Spleen (tissue), 11 donors: ENCODE results near the gene DLX2. TPM values are rescaled to one million over a fixed set of nuclear protein-coding genes. Genes with fewer than 3 reads are reported as not detected.
"Not testable (repeated sequence)": the region's sequence is repeated elsewhere in the genome, so short reads cannot be mapped to it uniquely, and the experiment has no call there.

Experiments used
- DNase-seq: peaks from one replicate; pipeline ENCODE4 v3.0.0-alpha.2; 2020
- H3K27ac ChIP-seq, 8 donors: fragments of 200-600 bp; sonication (generic) in 7 of 8; 1 replicate in 4 of 8; 2 replicates in 4 of 8; pipeline versions ENCODE4 v1.5.0 to v1.8.0; 2016 to 2021; ENCODE audit warnings: inconsistent platforms in 4 of 8, mild to moderate bottlenecking in 4 of 8, moderate library complexity in 1 of 8
- H3K27me3 ChIP-seq, 7 donors: fragments of 200-600 bp; sonication (generic) in 6 of 7; replicated peaks in 1 of 7; 1 replicate in 4 of 7; 2 replicates in 3 of 7; pipeline versions ENCODE4 v1.5.0 to v1.8.0; 2016 to 2021; ENCODE audit warnings: inconsistent platforms in 3 of 7, mild to moderate bottlenecking in 1 of 7
- H3K36me3 ChIP-seq, 6 donors: fragments of 200-600 bp; sonication (generic) in 5 of 6; 1 replicate in 4 of 6; 2 replicates in 2 of 6; pipeline versions ENCODE4 v1.5.0 to v1.8.0; 2016 to 2021; ENCODE audit warnings: inconsistent platforms in 2 of 6
- H3K4me1 ChIP-seq, 6 donors: fragments of 200-600 bp; sonication (generic) in 5 of 6; 1 replicate in 3 of 6; 2 replicates in 3 of 6; pipeline versions ENCODE4 v1.5.0 to v1.8.0; 2016 to 2021; ENCODE audit warnings: inconsistent platforms in 3 of 6
- H3K4me3 ChIP-seq, 8 donors: fragments of 200-600 bp; sonication (generic) in 7 of 8; 1 replicate in 4 of 8; 2 replicates in 4 of 8; pipeline versions ENCODE4 v1.5.0 to v1.8.0; 2016 to 2021; ENCODE audit warnings: inconsistent platforms in 4 of 8, mild to moderate bottlenecking in 4 of 8, moderate library complexity in 2 of 8
- H3K9me3 ChIP-seq, 8 donors: fragments of 200-600 bp; sonication (generic) in 7 of 8; 1 replicate in 4 of 8; 2 replicates in 4 of 8; pipeline versions ENCODE4 v1.5.0 to v1.8.0; 2016 to 2021; ENCODE audit warnings: inconsistent platforms in 4 of 8
- POLR2A ChIP-seq, 3 donors: fragments of 450-650 bp; IDR thresholded peaks; one replicate each; pipeline ENCODE4 v1.5.1; 2017; ENCODE audit warnings: antibody characterized with exemption in 3 of 3, mild to moderate bottlenecking in 1 of 3
- POLR2AphosphoS5 ChIP-seq, 3 donors: sonication (generic); formaldehyde crosslinking; IDR thresholded peaks; one replicate each; pipeline ENCODE4 v1.5.1; 2017; ENCODE audit warnings: antibody characterized with exemption in 3 of 3
- WGBS, 5 donors: extraction: QIAGEN DNeasy Blood & Tissue Kit in 3 of 5; methylation state at CpG; one replicate each; pipeline versions ENCODE4 v1.1.5 to v1.1.7; 2013 to 2018; 5-methylcytosine and 5-hydroxymethylcytosine counted together
- intact Hi-C: fragments of 100-400 bp; cut with DNase I; formaldehyde crosslinking; loops from one replicate; pipeline ENCODE4 v1.15.0; 2023; ENCODE audit warnings: low total_unique reads
- polyA plus RNA-seq, 3 donors: library from polyadenylated mRNA; stranded (reverse); fragments of 200-250 nt; gene quantifications; one replicate each; pipeline ENCODE4 v1.2.1, GENCODE V29; 2013
- total RNA-seq, 7 donors: library from RNA; depleted of rRNA in 3 of 7; stranded (reverse); fragments of >200 nt in 3 of 7; fragmentation: NEBNext Ultra II Directional in 4 of 7; extraction: Animal tissue kit (Norgen Biotek cat#: 25700) in 4 of 7; gene quantifications; one replicate each; pipeline versions ENCODE4 v1.1.0 to v1.2.1, GENCODE V29; 2016 to 2021
- TF ChIP-seq, protein P1 (sequence below), 11 experiments: fragments of 200-600 bp in 7 of 11; fragments of 450-650 bp in 4 of 11; sonication (generic) in 4 of 11; IDR thresholded peaks in 8 of 11; conservative IDR thresholded peaks in 3 of 11; 1 replicate in 7 of 11; 2 replicates in 4 of 11; pipeline versions ENCODE4 v1.4.0 to v1.8.0; 2016 to 2021; ENCODE audit warnings: antibody characterized with exemption in 11 of 11, inconsistent platforms in 4 of 11, mild to moderate bottlenecking in 1 of 11
- donor health status: healthy with polysubstance abuse.
- donor health status: DM: no; HTN: no; CAD: no; lungs with moderate emphysema.
- donor health status: DM: no; HTN: no; CAD: no.
- donor health status: Bipolar disorder and iron deficiency.
- donor health status: healthy.
- donor health status: DM: no; HTN: no; CAD: no.
- donor health status: DM: yes; HTN: yes; CAD: no.

The DLX2 gene
- total and polyA plus RNA-seq, 10 donors = 0.06 TPM; not detected in 9

DNA sequence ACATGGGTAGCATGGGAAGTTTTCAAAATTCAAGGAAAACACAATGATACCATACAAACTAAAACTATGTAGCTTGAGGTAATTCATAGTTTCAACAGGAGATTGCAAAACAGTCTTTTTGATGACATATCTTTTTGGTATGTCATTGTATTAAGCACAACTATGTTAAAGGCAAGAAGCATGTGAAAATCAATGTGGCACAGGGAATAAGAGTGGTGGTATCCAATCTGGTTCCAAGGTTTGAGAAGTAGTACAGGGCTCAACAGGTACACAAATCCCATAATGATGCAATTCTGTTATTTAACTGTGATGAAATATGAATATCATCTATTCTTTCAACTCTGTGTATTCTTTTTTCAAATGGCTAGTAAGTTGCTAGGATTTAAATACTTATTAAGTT is 16.4 kb upstream of the DLX2 start:
- Histone ChIP-seq H3K4me1 (no peaks in the 10 kb centered on the region), H3K9me3 (no peaks in the 10 kb centered on the region), H3K36me3 (no peaks in the 10 kb centered on the region), H3K27ac (no peak overlapping the region), H3K27me3 (peaks cover 0 to 20% (median 0%) of the 10 kb centered on the region in 7 donors), H3K4me3 (no peak overlapping the region)
- DNase-seq = no peak
- TF ChIP-seq POLR2A (IDR thresholded peaks at IDR 0.05) (no peak), POLR2AphosphoS5 (IDR thresholded peaks at IDR 0.05) (no peak)
- TF ChIP-seq, protein P1, sequence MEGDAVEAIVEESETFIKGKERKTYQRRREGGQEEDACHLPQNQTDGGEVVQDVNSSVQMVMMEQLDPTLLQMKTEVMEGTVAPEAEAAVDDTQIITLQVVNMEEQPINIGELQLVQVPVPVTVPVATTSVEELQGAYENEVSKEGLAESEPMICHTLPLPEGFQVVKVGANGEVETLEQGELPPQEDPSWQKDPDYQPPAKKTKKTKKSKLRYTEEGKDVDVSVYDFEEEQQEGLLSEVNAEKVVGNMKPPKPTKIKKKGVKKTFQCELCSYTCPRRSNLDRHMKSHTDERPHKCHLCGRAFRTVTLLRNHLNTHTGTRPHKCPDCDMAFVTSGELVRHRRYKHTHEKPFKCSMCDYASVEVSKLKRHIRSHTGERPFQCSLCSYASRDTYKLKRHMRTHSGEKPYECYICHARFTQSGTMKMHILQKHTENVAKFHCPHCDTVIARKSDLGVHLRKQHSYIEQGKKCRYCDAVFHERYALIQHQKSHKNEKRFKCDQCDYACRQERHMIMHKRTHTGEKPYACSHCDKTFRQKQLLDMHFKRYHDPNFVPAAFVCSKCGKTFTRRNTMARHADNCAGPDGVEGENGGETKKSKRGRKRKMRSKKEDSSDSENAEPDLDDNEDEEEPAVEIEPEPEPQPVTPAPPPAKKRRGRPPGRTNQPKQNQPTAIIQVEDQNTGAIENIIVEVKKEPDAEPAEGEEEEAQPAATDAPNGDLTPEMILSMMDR (IDR thresholded peaks at IDR 0.05 in 8 of 11, conservative IDR thresholded peaks at IDR 0.05 in 3 of 11) = no peak
- intact Hi-C loops = no loop called here

DNA sequence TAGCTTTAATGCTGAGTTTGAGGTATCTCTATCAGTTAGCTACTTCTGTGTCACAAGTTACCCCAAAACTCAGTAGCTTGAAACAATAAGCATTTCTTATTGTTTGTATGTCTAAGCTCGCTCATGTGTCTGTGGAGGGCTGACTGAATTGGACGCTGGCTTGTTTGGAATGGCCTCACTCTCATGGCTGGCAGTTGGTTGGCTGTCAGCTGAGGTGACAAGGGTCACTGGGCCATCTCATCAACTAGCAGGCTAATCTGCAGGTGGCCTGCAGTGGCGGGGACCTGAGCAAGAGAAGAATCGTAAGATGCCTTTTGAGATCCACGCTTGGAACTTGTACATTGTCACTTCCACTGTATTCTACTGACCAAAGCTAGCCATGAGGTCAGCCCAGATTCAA is 13.4 kb upstream of the DLX2 start:
- TF ChIP-seq POLR2AphosphoS5 (IDR thresholded peaks at IDR 0.05) (no peak), POLR2A (IDR thresholded peaks at IDR 0.05) (no peak)
- TF ChIP-seq, protein P1 (IDR thresholded peaks at IDR 0.05 in 8 of 11, conservative IDR thresholded peaks at IDR 0.05 in 3 of 11) = no peak
- H3K36me3 ChIP-seq = no peaks in the 10 kb centered on the region
- no peak for DNase-seq
- H3K27me3 ChIP-seq = peaks cover 0 to 44% (median 0%) of the 10 kb centered on the region in 7 donors
- H3K27ac ChIP-seq = no peak overlapping the region
- H3K4me1 ChIP-seq = no peaks in the 10 kb centered on the region
- H3K9me3 ChIP-seq = no peaks in the 10 kb centered on the region
- H3K4me3 ChIP-seq = no peak overlapping the region
- 82 to 93% (median 87%) methylated on average over 4 to 5 of the region's 5 CpGs for WGBS, 5 donors
- intact Hi-C loops = no loop called here

DNA sequence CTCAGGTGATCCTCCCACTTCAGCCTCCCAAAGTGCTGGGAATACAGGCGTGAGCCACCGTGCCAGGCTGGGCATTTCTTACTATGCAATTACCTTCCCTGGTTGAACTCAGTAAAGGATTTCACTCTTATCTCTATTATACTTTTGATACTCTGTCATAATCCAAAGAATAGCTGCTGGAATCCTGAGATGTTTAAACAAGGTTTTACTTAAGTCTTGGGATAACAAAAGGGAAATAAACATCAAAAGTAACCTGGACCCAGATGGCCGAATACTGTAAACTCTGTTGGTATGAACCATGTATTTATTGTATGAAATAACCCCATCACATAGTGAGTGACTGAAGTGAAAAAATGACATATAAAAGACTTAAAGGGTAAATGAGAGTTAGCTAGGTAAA is 11.9 kb upstream of the DLX2 start:
- intact Hi-C loops = no loop called here
- no peaks in the 10 kb centered on the region for H3K9me3 ChIP-seq
- H3K36me3 ChIP-seq = no peaks in the 10 kb centered on the region
- WGBS, 5 donors = 90 to 93% (median 93%) methylated on average over 3 of the region's 3 CpGs
- H3K4me1 ChIP-seq = peaks cover 0 to 7% (median 0%) of the 10 kb centered on the region in 6 donors
- no peak overlapping the region for H3K4me3 ChIP-seq
- peaks cover 0 to 56% (median 7%) of the 10 kb centered on the region in 7 donors for H3K27me3 ChIP-seq
- TF ChIP-seq POLR2AphosphoS5 (IDR thresholded peaks at IDR 0.05) = no peak
- TF ChIP-seq, protein P1 (IDR thresholded peaks at IDR 0.05 in 8 of 11, conservative IDR thresholded peaks at IDR 0.05 in 3 of 11) = no peak
- TF ChIP-seq POLR2A (IDR thresholded peaks at IDR 0.05) = no peak
- no peak overlapping the region for H3K27ac ChIP-seq
- no peak for DNase-seq

DNA sequence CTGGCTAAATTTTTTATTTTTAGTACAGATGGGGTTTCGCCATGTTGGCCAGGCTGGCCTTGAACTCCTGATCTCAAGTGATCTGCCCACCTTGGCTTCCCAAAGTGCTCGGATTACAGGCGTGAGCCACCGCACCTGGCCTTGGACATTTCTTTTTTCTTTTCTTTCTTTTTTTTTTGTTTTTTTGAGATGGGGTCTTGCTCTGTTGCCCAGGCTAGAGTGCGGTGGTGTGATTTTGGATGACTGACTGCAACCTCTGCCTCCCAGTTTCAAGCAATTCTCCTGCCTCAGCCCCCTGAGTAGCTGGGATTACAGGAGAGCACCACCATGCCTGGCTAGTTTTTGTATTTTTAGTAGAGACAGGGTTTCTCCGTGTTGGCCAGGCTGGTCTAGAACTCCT is 11.5 kb upstream of the DLX2 start:
- WGBS, 5 donors = 80 to 93% (median 86%) methylated on average over 6 of the region's 6 CpGs
- intact Hi-C loops, H3K4me3 ChIP-seq, DNase-seq, H3K27ac ChIP-seq, H3K4me1 ChIP-seq, H3K36me3 ChIP-seq, H3K9me3 ChIP-seq: not testable (repeated sequence)
- peaks cover 0 to 60% (median 10%) of the 10 kb centered on the region in 7 donors for H3K27me3 ChIP-seq

DNA sequence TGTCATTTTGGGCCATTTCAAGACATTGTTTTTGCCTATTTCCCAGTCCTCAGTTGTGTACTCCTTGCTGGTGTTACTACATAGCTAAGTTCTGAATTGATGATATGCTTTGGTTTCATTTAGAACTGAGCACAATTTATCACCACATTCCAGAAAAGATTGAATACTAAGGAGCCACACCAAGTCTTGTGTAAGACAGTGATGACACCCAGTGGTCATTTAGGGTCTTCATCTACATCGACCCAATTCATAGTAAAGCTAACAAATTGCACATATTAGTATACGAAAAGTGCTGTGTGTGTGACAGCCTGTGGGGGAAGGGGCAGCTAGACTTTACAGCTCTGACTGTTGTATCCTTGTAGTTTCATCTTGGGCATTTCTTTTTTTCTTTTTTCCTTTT is 10.9 kb upstream of the DLX2 start:
- no peak overlapping the region for H3K4me3 ChIP-seq
- no peak overlapping the region for H3K27ac ChIP-seq
- no peaks in the 10 kb centered on the region for H3K9me3 ChIP-seq
- H3K36me3 ChIP-seq = no peaks in the 10 kb centered on the region
- peaks cover 0 to 9% (median 0%) of the 10 kb centered on the region in 6 donors for H3K4me1 ChIP-seq
- WGBS, 5 donors = 43 to 48% (median 46%) methylated on average over 2 of the region's 2 CpGs
- TF ChIP-seq POLR2AphosphoS5 (IDR thresholded peaks at IDR 0.05) (no peak), POLR2A (IDR thresholded peaks at IDR 0.05) (no peak)
- TF ChIP-seq, protein P1 (IDR thresholded peaks at IDR 0.05 in 8 of 11, conservative IDR thresholded peaks at IDR 0.05 in 3 of 11) = peak in 6 of 11 experiments; percentile 6 to 38 (median 25)
- H3K27me3 ChIP-seq = peaks cover 0 to 65% (median 16%) of the 10 kb centered on the region in 7 donors
- DNase-seq = no peak
- intact Hi-C loops = no loop called here
